Measurements from ENCODE around the gene CALML5. TPM values are rescaled to one million over a fixed set of nuclear protein-coding genes. Genes with fewer than 3 reads are reported as not detected.
A peak's percentile ranks its signal among the peaks of the same experiment; 100 is the strongest.

Gene CALML5
- total RNA-seq, 4 donors from 2014 or later = not detected

GRCh38 chr10:5524641-5525560 lies 25.5 kb upstream of the CALML5 start, which contains the start of gene CALML3:
CALML3 (plus strand) TSS chr10:5524961; CDS start chr10:5525086, 125 bp downstream.
- no peaks in the 10 kb centered on the region for H3K27me3 ChIP-seq
- no peak within 1 kb of the TSS for H3K27ac ChIP-seq
- WGBS, 2 donors (ENCODE audit: low coverage in 1 of 2) = 68 to 83% methylated on average over 5 to 61 of the region's 64 CpGs
- H3K4me1 ChIP-seq = peaks cover 0 to 4% (median 0%) of the 10 kb centered on the region in 4 donors
- DNase-seq = peak; percentile 24
- TF ChIP-seq, protein P1, sequence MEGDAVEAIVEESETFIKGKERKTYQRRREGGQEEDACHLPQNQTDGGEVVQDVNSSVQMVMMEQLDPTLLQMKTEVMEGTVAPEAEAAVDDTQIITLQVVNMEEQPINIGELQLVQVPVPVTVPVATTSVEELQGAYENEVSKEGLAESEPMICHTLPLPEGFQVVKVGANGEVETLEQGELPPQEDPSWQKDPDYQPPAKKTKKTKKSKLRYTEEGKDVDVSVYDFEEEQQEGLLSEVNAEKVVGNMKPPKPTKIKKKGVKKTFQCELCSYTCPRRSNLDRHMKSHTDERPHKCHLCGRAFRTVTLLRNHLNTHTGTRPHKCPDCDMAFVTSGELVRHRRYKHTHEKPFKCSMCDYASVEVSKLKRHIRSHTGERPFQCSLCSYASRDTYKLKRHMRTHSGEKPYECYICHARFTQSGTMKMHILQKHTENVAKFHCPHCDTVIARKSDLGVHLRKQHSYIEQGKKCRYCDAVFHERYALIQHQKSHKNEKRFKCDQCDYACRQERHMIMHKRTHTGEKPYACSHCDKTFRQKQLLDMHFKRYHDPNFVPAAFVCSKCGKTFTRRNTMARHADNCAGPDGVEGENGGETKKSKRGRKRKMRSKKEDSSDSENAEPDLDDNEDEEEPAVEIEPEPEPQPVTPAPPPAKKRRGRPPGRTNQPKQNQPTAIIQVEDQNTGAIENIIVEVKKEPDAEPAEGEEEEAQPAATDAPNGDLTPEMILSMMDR (IDR thresholded peaks at IDR 0.05) = no peak
- TF ChIP-seq EP300 (IDR thresholded peaks at IDR 0.05; ENCODE audit: low read depth) = no peak
- TF ChIP-seq POLR2A (IDR thresholded peaks at IDR 0.05) = no peak
- no peak for TF ChIP-seq POLR2AphosphoS5 (IDR thresholded peaks at IDR 0.05)
- H3K4me3 ChIP-seq = no peak within 1 kb of the TSS
- intact Hi-C loops (cut with DNase I; ENCODE audit: low total_unique reads) = loop anchor here (10.0 kb wide), 1 partner anchor 1510 kb away; no protein-coding TSS in a partner anchor
- H3K36me3 ChIP-seq = no peaks in the 10 kb centered on the region
- H3K9me3 ChIP-seq = no peaks in the 10 kb centered on the region
- in situ Hi-C loops (cut with MboI; ENCODE audit: low pct_ligation_motif_present in 1 of 4, low pct_unique_long_range_greater_than_20kb in 1 of 4, low sequenced_read_pairs in 3 of 4) = no loop called here

DNA sequence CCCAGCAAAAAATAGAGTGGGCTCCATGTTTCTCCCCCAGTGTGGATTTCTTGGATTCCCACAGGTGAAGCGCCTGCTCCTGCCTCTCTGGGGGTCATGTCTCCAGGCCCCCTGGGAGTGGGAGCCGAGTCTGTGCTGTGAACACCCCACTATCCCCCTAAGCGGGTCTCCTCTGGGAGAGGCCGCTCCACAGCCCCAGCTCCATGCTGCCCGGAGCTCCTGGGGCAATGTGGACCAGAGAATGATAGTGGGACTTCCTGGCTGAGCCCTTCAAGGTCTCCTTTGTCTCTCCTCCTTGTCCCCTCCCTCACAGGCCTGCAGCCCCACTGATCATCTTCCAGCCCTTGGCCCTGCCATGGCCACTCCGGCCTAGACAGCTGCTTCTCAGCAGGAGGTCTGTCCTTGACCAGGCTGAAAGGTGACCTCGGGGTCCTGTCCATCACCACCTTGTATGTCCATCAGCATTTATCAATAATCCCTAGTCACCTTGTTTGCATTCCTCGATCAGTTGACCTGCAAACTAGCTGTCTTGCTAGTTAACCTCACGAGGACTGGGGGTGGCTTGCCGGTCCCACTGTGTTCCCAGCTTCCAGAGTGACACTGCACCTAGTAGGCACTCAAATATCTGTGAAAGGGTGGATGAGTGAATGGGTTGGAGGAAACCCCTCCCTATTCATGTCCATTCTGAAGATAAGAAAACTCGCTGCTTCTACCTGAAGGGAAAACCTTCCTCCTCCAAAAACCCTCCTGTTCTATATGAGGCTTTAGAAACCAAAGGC lies 24.6 kb upstream of the CALML5 start:
- Histone ChIP-seq H3K4me1 (no peaks in the 10 kb centered on the region), H3K9me3 (no peaks in the 10 kb centered on the region), H3K27ac (no peak overlapping the region), H3K4me3 (no peak overlapping the region), H3K27me3 (no peaks in the 10 kb centered on the region), H3K36me3 (no peaks in the 10 kb centered on the region)
- peak; percentile 5 for DNase-seq
- intact Hi-C loops (cut with DNase I; ENCODE audit: low total_unique reads) (loop anchor here (10.0 kb wide), 1 partner anchor 1509 kb away; no protein-coding TSS in a partner anchor), in situ Hi-C loops (cut with MboI; ENCODE audit: low pct_ligation_motif_present in 1 of 4, low pct_unique_long_range_greater_than_20kb in 1 of 4, low sequenced_read_pairs in 3 of 4) (no loop called here)
- WGBS, 2 donors (ENCODE audit: low coverage in 1 of 2) = 84 to 88% methylated on average over 4 to 11 of the region's 11 CpGs
- TF ChIP-seq POLR2A (IDR thresholded peaks at IDR 0.05) = no peak
- TF ChIP-seq, protein P1 (IDR thresholded peaks at IDR 0.05) = no peak
- TF ChIP-seq POLR2AphosphoS5 (IDR thresholded peaks at IDR 0.05) = no peak
- TF ChIP-seq EP300 (IDR thresholded peaks at IDR 0.05; ENCODE audit: low read depth) = no peak

- DNase-seq = peak; percentile 3
- H3K9me3 ChIP-seq = no peaks in the 10 kb centered on the region
- H3K27ac ChIP-seq = no peak overlapping the region
- WGBS, 2 donors (ENCODE audit: low coverage in 1 of 2) = 72% methylated on average over 7 of the region's 7 CpGs; no CpG with 5 or more reads in 1 of the 2 donors
- intact Hi-C loops (cut with DNase I; ENCODE audit: low total_unique reads) (loop anchor here (10.0 kb wide), 1 partner anchor 1508 kb away; no protein-coding TSS in a partner anchor), in situ Hi-C loops (cut with MboI; ENCODE audit: low pct_ligation_motif_present in 1 of 4, low pct_unique_long_range_greater_than_20kb in 1 of 4, low sequenced_read_pairs in 3 of 4) (no loop called here)
- H3K4me1 ChIP-seq = peaks cover 0 to 8% (median 8%) of the 10 kb centered on the region in 4 donors
- no peak for TF ChIP-seq EP300 (IDR thresholded peaks at IDR 0.05; ENCODE audit: low read depth)
- no peak for TF ChIP-seq POLR2A (IDR thresholded peaks at IDR 0.05)
- TF ChIP-seq POLR2AphosphoS5 (IDR thresholded peaks at IDR 0.05) = no peak
- TF ChIP-seq, protein P1 (IDR thresholded peaks at IDR 0.05) = no peak
- no peaks in the 10 kb centered on the region for H3K36me3 ChIP-seq
- H3K4me3 ChIP-seq = no peak overlapping the region
- no peaks in the 10 kb centered on the region for H3K27me3 ChIP-seq
These were observed 23.7 kb upstream of the CALML5 start for GRCh38 chr10:5522913-5523560.

Data from transverse colon (tissue), 4 donors.